GM20000 (cell line): ENCODE results near the gene NOL4L.
"Not testable (repeated sequence)": the region's sequence is repeated elsewhere in the genome, so short reads cannot be mapped to it uniquely, and the experiment has no call there.

Source experiments
- DNase-seq: peaks from one replicate; pipeline ENCODE4 v3.0.0; 2012; ENCODE audit warnings: low spot score
- TF ChIP-seq, protein P1 (sequence below): IDR thresholded peaks from 2 replicates; pipeline ENCODE4 v1.5.1; 2012; ENCODE audit warnings: mild to moderate bottlenecking, control low read depth; ENCODE audit errors: extremely low read depth, missing control alignments

Gene NOL4L

DNA sequence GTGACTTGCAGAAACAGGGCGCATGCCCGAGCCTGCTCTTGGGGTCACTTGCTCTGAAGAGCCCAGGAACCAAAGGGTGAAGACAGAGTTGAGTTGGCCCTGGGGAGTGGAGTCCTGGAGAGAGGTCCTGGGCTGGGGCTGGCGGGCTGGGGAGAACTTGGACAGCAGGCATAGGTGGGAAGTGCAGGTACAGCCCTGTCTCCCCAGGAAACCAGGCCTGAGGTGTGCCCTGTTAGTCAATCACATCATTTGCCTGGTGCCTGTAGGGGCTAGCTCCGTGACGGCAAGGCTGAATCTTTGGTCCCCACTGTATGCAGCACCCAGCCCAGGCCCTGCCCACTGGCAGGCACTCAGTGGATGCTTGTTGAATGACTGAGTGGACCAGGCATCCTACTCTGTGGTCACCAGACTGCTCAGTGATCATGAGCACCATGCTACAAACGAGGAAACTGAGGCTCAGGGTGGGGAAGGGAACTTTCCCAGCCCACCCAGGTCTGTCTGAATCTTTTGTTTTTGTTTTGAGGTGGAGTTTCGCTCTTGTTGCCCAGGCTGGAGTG lies 15.6 kb upstream of the NOL4L start:
- no peak for DNase-seq
- TF ChIP-seq, protein P1, sequence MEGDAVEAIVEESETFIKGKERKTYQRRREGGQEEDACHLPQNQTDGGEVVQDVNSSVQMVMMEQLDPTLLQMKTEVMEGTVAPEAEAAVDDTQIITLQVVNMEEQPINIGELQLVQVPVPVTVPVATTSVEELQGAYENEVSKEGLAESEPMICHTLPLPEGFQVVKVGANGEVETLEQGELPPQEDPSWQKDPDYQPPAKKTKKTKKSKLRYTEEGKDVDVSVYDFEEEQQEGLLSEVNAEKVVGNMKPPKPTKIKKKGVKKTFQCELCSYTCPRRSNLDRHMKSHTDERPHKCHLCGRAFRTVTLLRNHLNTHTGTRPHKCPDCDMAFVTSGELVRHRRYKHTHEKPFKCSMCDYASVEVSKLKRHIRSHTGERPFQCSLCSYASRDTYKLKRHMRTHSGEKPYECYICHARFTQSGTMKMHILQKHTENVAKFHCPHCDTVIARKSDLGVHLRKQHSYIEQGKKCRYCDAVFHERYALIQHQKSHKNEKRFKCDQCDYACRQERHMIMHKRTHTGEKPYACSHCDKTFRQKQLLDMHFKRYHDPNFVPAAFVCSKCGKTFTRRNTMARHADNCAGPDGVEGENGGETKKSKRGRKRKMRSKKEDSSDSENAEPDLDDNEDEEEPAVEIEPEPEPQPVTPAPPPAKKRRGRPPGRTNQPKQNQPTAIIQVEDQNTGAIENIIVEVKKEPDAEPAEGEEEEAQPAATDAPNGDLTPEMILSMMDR: no peak

DNA sequence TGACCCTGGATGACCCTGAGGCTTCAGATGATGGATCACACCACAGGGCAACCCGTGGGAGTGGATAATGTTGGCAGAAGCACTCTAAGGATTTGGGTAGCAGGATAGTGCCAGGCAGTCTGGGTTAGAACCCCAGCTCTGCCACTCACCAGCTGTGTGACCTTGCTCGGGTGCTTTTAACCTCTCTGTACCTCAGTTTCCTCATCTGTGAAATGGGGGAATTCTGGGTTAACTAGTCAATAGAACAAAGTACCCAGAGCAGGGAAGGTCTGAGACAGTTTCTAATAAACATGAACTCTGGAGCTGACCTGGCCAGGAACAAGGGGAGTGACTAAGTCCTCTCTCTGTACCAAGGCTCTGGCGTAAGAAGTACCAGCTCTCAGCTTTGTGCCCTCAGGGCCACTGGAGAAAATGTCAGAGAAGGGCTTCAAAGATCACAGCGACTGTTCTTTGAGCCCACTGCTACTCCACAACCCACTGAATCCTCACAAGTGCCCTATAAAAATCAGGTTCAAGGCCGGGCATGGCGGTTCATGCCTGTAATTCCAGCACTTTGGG lies 14.7 kb upstream of the NOL4L start:
- DNase-seq: no peak
- TF ChIP-seq, protein P1: no peak

DNA sequence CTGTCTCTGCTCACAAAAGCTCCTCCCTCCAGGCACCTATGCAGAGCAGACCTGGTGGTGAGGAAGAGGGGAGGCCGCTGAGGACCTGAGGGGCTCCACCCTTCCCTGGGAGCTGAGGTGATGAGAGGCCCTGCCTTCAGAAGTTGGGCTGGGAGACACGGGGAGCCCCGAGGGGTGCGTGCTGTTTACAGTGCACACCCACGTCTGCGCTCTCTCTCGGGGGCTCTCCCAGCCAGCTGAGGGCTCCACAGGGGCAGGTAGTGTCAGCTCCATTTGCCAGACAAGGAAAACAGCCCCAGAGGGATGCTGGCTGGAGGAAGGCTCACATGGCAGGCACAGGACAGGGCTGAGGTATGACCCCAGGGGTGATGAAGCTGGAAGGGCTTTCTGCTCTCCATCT lies 13.5 kb upstream of the NOL4L start:
- TF ChIP-seq, protein P1: no peak
- no peak for DNase-seq

DNA sequence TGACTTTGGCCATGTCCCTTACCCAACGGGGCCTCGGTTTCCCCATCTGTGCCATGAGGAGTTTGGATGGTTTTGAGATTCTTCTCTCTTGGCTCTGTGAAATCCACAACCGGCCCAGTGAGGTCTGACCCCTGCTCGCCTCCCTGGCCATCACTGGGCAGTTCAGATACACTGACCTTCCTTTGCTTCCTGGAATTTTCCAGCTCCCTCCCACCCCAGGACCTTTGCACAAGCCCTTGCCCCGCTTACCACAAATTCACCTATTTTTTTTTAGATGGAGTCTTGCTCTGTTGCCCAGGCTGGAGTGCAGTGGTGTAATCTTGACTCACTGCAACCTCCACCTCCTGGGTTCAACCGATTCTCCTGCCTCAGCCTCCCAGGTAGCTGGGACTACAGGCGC lies 12.6 kb upstream of the NOL4L start:
- TF ChIP-seq, protein P1: no peak
- no peak for DNase-seq

DNA sequence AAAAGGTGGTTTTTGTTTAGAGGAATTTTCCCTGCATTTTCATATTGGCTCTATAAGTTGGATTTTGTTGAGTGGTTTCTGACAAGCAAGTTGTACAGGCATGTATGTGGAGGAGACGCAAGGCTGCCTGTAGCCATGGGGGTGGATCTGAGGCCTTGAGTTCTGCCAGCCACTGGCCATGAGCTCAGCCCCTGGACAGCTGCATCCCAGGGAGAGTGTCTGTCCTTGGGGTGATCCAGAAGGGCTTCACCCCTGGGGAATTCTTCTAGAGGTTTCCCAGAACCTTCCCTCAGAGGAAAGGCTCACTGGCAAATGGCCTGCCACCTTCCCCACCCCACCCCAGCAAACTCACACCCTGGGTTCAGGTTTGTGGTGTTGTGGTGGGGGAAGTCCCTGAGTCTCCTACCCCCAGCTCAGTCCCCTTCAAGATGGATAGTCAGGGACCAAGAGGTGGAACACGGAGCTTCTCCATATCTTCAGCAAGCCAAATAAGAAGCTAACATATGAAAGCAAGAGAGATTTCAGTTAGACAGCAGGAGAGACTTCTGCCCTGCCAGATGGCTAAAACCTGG lies 11.6 kb upstream of the NOL4L start:
- TF ChIP-seq, protein P1: no peak

DNA sequence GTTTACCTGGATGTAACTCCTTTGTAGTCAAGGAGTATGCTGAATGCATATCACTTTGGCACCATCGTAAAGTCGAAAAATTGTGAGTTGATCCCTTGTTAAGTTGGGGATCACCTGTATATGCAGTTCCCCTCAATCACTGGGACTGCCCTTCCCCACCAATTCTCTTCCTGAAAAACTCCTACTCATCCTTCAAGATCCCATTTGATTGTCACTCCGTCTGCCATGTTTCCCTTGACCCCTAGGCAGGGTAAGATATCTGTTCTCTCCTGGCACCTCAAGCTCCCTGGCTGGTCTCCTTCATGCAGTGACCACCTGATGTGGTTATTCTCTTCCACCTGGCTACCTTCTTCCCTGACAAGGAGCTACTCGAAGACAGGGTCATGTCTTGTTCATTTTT lies 10.0 kb upstream of the NOL4L start:
- TF ChIP-seq, protein P1: no peak
- DNase-seq: no peak

More for the DNA sequence above, 11.6 kb upstream of the NOL4L start:
- no peak for DNase-seq

DNA sequence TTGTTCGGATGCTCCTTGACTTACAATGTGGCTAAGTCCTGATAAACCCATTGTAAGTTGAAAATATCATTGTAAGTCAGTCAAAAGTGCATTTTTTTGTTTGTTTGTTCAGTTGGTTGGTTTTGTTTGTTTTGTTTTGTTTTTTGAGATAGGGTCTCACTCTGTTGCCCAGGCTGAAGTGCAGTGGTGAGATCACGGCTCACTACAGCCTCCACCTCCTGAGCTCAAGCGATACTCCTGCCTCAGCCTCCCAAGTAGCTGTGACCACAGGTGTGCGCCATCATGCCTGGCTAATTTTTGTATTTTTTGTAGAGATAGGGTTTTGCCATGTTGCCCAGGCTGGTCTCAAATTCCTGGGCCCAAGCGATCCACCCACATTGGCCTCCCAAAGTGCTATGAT lies 9.5 kb upstream of the NOL4L start:
- not testable (repeated sequence) for DNase-seq

DNA sequence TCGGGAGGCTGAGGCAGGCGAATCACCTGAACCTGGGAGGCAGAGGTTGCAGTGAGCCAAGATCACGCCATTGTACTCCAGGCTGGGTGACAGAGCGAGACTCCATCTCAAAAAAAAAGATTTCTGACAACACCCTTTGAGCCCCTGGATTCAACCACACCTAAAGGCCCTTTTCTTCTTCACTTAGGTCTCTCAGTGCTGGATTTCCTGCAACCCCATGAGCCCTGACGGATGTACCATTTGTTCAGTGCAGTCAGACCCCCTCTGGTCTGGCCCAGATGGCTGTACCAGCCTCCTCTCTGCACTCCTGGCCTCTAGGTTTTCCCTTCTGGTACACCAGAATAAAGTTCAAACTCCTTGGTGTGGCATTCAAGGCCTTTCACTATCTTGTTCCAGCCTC lies 9.1 kb upstream of the NOL4L start:
- TF ChIP-seq, protein P1: no peak
- no peak for DNase-seq

DNA sequence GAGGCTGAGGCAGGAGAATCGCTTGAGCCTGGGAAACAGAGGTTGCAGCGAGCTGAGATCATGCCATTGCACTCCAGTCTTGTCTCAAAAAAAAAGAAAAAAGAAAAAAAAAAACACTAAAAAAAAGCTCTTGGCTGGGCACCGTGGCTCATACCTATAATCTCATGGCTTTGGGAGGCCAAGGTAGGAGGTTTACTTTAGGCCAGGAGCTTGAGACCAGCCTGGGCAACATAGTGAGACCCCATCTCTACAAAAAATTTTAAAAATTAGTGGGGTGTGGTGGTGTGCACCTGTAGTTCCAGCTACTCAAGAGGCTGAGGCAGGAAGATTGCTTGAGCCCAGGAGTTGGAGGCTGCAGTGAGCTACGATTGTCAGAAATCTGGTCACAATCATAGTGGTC lies 7.5 kb upstream of the NOL4L start:
- DNase-seq: not testable (repeated sequence)
